Right forelimb (tissue), 1 donor: ENCODE data around the gene KIAA1328.
"Not testable (repeated sequence)": the region's sequence is repeated elsewhere in the genome, so short reads cannot be mapped to it uniquely, and the experiment has no call there.

Experiments
- DNase-seq: peaks from one replicate; pipeline ENCODE4 v3.0.0-alpha.2; 2018

KIAA1328 gene

DNA sequence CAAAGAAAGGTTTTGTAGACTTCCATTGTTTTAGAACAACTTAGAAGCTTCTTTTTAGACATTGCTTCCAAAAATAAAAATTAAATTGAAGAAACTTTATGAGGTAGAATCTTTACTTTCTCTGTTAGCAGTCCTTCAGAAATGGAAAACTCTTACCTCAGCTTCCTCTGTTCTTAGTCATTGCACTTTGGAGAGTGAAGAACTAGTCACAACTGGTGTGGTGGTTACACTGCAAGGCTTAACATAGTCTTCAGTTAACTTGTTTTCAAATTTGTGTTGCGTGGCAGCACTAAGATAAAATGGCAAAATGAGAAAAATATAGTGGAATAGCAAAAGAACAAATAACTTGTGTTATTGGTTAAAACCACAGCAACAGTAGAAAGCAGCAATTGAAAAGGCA, 332.6 kb downstream of the KIAA1328 start:
- no peak for DNase-seq

DNA sequence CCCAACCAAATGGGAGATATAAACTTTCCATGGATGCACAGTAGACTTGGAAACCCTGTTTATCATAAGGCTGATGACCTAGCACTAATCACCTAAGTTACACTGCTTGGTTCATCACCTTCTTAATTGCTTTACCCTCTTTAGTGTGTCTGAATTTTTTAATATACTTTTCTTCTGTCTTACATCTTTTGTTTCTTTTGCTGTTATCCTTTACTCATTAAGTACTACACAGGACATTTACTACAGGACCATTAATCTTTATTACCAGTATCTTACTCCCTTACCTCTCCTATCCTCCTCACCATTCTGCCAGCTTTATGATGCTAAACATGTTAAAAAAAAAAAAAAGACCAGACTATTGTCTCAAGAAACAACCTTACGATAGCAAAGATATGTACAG, 333.6 kb downstream of the KIAA1328 start:
- no peak for DNase-seq

DNA sequence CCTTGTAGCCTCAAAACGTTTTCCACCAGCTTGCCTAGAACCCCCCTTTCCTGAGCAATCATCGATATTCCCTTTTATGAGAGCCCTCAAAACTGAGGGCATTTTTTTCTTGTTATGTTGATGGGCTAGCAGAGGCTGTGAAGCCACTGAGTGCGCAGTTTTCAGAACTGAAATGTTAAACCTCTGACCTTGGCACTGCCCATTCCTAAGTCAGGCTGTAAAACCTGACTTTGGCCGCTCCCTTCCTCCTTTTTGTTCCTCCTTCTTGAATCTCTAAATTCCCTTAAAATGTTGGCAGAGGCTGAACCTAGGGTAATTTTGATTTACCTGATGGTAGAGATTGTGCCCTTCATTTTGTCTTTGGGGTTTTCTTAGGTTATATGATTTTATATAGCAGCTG, 334.2 kb downstream of the KIAA1328 start:
- no peak for DNase-seq

DNA sequence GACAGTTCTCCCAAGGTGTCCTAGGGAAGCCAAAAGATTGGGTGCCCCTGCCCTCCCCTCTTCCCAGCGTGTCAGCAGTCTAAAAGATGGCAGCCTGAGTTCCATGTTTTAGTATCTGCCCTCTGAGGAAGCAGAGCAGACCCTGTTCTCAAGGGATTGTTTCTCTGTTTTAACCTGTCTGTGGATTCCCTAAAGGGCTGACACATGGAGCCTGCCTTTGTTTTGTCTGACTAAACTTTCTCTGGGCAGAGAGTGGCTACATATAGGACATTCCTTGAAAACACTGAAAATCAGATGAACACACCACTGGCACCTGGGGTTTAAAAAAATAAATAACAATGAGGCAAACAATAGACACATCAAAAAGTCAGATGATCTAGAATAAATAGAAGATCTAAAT, 337.6 kb downstream of the KIAA1328 start:
- DNase-seq, result no peak

DNA sequence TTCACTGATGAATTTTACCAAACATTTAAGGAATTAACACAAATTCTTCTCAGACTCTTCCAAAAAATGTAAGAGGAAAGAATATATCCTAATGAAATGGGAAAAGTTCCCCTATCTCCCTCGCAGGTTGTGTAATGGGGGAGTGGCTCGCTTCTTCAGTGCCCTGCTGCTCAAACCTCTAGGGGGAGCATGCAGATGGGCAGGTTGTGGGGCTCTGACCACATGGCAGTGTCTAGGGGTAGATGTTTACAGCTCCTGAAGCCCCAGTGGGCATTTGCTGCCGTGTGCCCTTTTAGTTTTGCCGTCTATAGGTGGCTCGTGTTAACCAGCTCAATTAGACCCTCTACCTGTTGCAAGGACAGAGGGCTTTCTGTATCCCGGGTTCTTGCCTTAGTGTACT, 338.0 kb downstream of the KIAA1328 start:
- DNase-seq, result not testable (repeated sequence)

DNA sequence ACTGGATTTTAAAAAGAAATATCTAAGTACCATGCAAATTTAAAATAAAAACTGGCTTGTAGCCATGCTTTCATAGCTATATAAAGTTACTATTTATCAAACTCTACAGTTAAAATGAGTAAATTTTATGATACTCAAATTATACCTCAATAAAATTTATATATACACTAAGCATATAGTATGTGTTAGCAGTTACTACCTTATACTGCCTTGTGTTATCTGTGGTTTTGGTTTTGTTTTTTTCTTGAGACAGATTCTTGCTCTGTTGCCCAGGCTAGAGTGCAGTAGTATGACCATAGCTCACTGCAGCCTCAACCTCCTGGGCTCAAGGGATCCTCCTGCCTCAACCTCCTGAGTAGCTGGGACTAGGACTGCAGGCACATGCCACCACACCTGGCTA, 342.1 kb downstream of the KIAA1328 start:
- no peak for DNase-seq

DNA sequence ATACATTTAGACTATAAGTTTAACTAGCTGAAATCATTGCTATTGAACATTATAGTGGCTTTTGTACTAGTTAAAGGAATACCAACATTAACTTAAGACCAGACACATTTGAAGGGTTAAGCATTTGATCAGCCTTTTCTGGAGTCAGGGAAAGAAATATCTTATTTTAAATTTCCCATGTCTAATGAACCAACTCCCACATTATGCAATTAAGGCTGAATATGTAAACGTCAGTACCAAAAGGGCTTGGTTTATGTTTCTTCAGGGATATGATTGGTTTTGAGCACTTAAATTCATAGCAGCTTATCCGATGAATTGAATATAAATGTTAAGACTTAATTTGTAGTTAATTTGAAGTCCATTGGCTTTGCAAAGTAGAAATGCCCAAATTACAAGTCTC, 344.5 kb downstream of the KIAA1328 start:
- no peak for DNase-seq

DNA sequence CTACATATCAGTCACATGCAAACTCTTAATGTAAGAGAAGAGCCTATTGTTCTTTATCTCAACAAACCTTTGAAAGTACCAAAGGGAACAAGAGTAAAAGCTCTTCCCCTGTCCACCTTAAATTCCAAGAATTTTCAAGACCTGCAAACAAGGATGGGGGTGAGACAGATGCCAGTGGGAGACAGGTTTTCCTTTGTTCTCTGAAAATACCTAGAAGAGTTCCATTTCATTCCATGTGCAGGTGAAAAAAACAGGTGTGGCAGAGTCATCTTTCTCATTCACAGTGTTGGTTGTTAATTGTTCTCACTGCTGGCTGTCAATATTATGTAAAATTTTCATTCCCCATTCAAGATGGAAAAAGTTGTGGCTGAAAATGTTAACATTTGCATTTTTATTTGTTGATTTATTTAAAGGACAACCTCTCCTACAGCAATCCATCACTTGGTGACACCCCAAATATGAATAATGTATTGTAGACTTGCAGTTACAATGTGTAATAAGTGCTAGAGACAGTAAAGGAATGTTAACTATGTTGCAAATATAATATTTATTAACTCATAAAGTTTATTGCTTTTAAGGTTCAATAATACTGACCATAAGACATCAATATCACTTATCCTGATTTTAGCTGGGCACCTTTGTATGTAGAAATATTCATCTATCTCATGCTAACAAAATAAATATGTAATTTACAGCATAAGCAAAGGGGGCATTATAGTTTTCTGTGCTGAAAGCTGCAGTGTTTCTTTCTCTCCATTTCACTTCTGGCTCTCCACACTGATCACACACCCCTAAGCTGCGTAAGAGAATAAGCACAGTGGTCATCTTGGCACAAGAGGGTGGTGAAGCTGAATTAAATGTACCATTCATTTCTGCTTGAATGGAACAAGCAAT, 347.0 kb downstream of the KIAA1328 start:
- no peak for DNase-seq

DNA sequence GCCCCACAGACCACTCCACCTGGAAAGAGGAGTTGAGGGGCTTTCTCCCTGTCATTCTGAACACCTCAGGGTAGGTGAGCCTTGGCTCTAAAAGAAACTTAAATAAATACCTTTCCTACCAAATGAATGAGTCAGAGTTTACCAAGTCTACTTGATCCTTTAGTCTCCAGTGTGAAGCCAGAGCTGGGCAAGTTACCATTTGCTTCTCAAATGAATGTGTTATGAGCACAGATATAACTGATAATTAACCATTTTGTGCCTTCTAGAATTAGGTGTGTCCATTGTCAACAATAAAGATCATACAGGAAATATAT, 347.7 kb downstream of the KIAA1328 start:
- DNase-seq, result no peak

DNA sequence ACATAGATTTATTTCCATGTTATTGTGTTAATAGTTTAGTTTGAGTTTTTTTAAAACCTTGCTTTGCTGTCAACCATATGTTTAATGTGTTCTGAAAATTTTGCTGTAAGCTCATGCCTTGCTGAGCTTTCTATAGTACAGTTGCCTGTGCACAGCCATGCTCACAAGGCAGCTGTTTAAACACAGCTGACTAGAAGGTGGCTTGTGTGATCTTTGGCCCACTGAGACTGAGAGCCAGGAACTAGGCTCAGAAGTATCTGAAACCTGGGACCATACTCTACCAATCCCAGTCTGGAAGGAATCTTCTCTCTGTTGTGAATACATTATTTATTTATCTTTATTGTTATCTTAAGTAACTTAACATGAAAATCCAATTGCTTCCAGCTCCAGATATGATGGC, 350.5 kb downstream of the KIAA1328 start:
- DNase-seq, result no peak

DNA sequence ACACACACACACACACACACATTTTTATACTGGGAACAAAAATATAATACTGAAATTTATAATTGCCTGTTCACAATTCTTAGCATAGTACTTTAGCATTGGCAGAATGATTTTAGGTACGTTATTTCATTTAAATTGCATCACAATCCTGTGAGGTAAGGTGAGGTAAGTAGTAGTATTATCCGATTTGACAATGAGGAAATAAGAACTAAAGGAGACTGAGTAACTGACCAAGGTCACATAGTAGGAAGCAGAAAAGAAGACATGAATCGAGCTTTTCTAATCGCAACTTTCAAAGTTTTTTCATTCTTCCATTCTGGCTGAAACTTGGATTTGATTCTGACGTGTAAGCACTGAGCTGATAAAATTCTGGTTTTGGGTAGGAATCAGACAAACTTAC, 351.2 kb downstream of the KIAA1328 start:
- DNase-seq, result no peak

DNA sequence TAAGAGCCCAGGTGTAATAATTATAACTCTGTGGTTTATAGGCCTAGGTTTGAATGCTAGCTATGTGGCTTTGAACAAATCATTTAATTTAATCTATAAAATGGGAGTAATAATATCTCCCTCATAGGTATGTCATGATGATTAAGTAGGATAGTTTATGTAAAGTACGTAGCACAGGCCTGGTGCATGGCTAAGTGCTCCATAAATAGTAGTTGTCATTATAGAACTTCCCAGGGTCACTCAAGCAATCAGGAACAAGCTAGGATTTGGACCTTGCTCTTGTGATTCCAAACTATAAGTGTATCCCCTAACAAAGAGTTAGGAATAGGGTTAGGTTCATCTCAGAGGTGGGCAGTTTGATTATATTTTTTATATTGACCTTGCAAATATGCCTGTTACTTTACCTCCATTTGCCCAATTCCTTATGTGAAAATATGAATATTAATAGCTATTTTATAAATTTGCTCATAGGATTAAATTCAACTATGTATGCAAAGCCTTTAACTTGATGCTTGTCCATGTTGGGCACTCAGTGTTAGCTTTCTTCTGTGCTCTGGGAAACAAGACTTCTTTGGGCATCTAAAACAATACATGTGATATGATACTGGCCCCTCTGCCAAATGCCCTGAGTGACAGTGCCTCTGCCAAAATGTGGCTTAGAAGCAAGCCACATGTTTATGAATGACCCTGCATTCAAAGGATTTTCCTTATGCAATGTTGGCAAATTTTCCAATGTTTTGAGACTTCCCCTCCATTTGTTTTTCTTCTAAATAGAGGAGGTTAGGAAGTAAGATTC, 353.6 kb downstream of the KIAA1328 start:
- no peak for DNase-seq

DNA sequence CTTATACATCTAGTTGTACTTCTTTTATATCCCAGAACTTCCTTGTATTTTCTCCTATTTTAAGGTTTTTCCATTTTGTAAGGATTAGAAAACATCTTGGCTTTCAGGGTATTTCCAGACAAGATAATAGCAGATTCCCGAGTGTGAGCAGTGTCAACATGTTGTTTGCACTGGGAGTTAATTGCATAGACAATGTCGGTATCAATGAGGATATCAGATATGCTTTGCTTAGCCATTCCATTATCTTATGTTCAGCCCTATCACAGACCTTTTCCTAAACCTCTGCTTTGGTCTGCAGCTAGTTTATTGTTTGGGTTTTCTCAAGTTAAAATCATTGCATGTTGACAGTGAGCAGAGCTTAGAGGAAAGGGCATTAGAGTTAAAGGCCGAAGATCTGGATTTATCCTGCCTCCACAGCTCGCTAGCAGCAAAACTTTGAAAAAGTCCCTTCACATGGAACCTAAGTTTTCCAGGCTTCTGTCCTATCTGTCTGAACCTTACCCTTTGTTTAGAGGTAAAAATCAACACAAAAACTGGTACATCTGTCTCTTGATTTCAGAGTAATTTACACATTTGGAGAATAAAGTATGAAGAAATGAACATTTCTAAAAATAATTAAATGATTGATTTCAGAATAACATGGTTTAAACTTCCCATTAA, 355.4 kb downstream of the KIAA1328 start:
- no peak for DNase-seq

DNA sequence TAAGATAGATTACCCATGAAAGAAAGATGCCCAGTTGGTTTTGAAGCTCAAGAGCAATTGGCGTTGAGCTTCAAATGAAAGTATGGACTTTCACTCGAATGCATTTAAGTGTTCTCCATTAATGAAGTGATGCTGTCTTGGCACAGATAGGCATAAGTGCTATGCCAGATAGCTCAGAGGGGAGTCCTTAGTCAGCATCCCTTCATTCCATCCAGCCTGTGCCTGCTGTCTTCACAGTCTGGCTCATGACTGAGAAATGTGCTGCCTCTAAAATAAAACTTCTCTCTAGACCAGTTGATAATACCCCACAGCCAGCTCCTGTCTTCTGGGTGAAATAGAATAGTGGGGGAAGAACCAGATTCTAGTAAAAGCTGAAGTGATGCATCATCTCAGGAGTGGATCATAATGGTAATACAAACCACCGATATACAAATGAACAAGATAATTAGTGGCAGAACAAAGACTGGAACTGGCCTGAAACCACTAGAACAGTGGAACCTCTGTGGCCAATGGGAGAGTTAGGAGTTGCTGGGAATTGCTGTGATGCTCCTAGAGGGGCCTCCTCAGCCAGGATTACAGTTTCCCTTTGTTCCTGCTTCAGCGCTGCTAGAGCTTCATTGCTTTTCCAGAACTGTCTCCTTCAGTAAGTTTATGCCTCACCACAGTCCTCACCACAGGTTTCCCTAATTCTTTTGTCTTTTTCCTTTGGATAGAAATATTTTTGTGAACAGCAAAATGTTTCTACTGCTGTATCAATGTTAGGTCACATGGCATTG, 359.3 kb downstream of the KIAA1328 start:
- DNase-seq, result no peak

DNA sequence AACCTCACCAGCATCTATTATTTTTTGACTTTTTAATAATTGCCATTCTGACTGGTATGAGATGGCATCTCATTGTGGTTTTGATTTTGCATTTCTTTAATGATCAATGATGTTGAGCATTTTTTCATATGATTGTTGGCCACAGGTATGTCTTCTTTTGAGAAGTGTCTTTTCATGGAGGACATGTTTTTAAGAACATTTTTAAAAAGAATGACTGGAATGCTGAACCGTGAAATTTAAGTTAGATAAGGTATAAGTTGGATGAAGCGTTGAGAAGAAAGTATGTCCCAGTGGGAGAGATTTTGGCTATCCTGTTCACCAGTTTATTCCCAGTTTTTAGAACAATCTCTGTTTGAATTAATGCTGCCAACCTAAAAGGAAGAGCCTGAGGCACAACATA, 370.8 kb downstream of the KIAA1328 start:
- no peak for DNase-seq

DNA sequence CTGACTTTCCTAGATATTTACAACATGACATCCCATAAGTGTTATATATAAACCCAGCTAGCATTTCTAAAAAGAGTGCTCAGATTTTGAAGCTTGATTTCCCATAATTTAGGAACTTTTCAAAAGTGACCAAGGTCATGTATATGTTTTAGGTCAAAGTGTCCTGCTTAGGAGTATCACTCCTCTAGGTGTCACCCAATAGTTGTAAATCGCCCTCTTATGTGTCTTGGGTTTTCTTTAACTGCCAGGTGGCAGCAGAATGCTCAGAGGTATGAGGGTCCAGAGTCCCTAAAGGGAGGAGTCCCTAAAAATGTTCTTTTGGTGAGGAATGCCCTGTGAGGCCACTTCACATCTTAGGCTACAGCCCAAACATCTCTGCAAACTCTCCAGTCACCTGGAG, 378.4 kb downstream of the KIAA1328 start:
- no peak for DNase-seq

DNA sequence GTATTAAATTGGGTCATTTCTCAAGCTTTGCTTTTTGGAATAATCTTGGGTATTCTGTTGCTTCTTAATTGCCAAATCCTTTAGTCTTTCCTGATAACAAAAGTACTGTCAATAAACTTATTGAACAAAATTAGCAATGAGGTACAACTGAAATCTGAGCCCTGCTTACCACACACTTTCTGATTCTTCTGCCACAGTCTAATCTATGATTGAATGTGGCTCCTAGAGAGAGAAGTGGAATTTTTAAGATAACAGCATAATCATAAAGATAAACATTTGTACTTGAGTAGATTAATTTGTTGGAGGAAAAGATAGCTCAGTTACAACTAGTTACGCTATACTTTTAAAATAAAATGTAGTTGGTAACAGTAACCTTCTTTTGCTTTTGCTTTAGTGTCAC, 381.9 kb downstream of the KIAA1328 start:
- DNase-seq, result no peak

DNA sequence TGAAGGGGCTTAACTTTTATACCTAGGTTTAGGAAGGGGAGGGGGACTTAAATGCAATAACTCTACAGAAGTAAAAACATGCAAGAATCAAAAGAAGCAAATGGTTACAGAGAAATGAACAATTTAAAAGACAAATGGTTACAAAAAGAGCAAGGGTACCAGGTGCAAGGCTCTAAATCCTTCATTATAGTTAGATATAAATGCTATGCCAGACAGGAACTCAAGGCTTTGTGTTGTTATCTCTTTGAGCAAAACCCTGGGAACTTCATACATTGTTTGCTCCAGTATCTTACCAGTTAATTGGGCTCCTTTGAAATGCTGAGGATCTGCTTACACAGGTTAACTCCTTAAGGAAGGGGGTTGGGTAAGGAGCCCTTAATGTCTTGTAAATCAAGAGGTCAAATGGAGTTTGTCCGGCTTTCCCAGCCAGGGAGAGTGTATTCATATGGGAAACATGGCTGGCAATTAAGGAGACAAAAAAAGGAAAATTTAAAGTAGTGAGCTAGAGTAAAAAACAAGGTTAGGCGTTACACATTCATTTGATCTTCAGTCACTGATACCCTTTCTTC, 389.2 kb downstream of the KIAA1328 start:
- no peak for DNase-seq

DNA sequence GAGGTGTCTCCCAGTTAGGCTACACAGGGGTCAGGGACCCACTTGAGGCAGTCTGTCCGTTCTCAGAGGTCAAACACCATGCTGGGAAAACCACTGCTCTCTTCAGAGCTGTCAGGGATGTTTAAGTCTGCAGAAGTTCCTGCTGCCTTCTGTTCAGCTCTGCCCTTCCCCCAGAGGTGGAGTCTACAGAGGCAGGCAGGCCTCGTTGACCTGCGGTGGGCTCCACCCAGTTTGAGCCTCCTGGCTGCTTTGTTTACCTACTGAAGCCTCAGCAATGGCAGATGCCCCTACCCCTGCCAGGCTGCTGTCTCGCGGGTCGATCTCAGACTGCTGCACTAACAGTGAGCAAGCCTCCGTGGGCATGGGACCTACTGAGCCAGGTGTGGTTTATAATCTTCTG, 390.3 kb downstream of the KIAA1328 start:
- DNase-seq, result no peak

DNA sequence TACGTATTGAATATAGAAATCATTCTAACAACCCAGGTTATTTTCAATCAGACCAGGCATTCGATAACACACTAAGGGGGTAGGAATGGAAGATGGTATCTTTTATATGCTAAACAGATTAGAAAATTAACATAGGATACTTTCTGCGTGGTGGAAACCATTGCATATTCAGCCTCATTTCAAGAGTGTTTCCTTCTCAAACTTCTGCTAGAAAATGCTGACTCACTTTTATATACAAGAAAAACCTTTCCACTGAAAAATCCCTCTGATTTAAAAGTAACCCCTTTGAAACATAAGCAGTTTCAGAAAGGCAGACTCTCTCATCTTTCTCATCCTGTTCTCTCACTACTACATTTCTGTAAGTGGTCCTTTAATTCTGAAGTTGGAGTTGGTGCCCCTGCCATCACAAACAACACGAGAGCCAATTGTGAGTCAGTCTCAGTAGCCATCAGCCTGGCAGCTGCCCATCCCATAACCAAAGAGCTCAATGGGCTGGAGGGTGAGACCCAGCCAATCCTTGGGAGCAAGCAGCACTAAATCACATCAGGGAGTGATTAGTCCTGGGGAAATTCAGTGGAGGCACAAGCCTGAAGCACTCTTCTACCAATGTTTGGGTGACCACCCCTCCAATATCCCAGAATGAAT, 393.5 kb downstream of the KIAA1328 start:
- DNase-seq, result no peak

DNA sequence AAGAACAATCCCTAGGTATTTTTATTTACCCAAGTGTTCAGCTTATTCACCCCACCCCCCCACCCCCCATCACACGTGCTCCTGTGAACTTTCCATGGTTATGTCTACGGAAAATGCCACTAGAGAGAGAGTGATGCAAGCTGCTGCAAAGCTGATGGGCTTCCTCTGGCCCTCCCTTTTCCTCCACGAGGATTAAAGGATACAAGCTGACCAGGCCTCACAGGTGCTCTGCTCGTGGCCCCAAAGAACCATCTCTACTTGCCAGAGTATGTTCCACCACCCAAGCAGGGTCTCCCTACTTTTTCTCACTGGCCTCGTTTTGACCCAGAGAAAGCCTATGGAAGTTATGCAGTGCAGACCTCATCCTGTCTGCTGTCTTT, 394.1 kb downstream of the KIAA1328 start:
- DNase-seq, result no peak

DNA sequence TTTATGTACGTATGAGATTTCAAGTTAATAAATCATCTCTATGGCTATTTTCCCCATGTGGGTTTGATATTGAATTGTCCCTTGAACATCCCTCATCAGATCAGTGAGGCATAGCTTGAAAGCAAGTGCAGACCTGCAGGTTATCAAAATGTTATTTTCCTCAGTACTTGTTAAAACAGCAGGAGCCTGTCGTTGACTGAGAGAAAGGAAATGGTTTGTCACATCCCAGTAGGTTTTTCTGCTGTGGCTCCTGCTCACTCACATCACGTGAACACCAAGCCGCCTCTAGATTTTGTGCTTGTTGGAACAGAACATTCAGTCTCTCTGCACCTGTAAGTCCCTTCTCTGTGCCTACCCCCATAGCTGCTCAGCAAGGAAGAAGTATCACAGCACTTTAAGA, 396.4 kb downstream of the KIAA1328 start:
- no peak for DNase-seq
